Measurements from ENCODE around the gene CELF2. TPM values are rescaled to one million over a fixed set of nuclear protein-coding genes. Genes with fewer than 3 reads are reported as not detected.

CELF2 gene
- total RNA-seq, 4 donors from 2014 or later: 27.0 to 44.1 (median 31.3) TPM

DNA sequence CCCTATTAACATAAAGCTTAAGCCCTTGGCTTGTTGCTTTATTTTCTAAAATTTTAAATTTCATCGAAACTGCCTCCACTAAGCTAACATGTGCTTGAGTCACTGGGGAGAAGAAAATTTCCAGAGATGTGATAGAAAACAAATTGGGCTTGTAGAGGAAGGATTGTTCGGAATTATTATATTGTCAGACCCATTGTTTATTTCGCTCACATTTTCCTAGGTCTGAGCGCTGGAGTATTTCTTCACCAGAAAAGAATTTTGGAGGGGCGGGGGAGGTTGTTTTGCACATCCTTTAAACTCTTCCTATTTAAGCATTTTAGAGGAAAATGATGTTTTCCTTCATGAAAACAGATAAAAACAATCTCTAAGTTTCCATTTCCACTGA lies 29.1 kb downstream of the CELF2 start:
- in situ Hi-C loops (cut with MboI; ENCODE audit: low pct_ligation_motif_present in 1 of 4, low pct_unique_long_range_greater_than_20kb in 1 of 4, low sequenced_read_pairs in 3 of 4): loop anchor here in 3 of 4 donors (25.0 kb wide), 2 partner anchors 1434 to 1709 kb away; no protein-coding TSS in a partner anchor
- H3K27ac ChIP-seq: peak overlapping the region in 3 of 4 donors; percentile 18 to 36 (median 24)

GRCh38 chr10:11048707-11049278 lies 31.1 kb downstream of the CELF2 start:
- in situ Hi-C loops (cut with MboI; ENCODE audit: low pct_ligation_motif_present in 1 of 4, low pct_unique_long_range_greater_than_20kb in 1 of 4, low sequenced_read_pairs in 3 of 4): loop anchor here in 3 of 4 donors (25.0 kb wide), 2 partner anchors 1436 to 1711 kb away; no protein-coding TSS in a partner anchor
- intact Hi-C loops (cut with DNase I; ENCODE audit: low total_unique reads): no loop called here
- no peak for DNase-seq
- Histone ChIP-seq H3K27me3 (no peaks in the 10 kb centered on the region), H3K36me3 (no peaks in the 10 kb centered on the region), H3K4me1 (peaks cover 7 to 19% (median 14%) of the 10 kb centered on the region in 4 donors), H3K4me3 (no peak overlapping the region), H3K27ac (peak overlapping the region in 2 of 4 donors; percentile 1 to 54), H3K9me3 (no peaks in the 10 kb centered on the region)
- TF ChIP-seq POLR2A (IDR thresholded peaks at IDR 0.05): no peak
- TF ChIP-seq POLR2AphosphoS5 (IDR thresholded peaks at IDR 0.05): no peak
- 34 to 77% methylated on average over 1 of the region's 1 CpG for WGBS, 2 donors (ENCODE audit: low coverage in 1 of 2)

More for the DNA sequence above, 29.1 kb downstream of the CELF2 start:
- WGBS, 2 donors (ENCODE audit: low coverage in 1 of 2): 87% methylated on average over 5 of the region's 5 CpGs
- intact Hi-C loops (cut with DNase I; ENCODE audit: low total_unique reads): no loop called here
- TF ChIP-seq, protein P1, sequence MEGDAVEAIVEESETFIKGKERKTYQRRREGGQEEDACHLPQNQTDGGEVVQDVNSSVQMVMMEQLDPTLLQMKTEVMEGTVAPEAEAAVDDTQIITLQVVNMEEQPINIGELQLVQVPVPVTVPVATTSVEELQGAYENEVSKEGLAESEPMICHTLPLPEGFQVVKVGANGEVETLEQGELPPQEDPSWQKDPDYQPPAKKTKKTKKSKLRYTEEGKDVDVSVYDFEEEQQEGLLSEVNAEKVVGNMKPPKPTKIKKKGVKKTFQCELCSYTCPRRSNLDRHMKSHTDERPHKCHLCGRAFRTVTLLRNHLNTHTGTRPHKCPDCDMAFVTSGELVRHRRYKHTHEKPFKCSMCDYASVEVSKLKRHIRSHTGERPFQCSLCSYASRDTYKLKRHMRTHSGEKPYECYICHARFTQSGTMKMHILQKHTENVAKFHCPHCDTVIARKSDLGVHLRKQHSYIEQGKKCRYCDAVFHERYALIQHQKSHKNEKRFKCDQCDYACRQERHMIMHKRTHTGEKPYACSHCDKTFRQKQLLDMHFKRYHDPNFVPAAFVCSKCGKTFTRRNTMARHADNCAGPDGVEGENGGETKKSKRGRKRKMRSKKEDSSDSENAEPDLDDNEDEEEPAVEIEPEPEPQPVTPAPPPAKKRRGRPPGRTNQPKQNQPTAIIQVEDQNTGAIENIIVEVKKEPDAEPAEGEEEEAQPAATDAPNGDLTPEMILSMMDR (IDR thresholded peaks at IDR 0.05): no peak
- TF ChIP-seq POLR2A (IDR thresholded peaks at IDR 0.05): no peak
- TF ChIP-seq EP300 (IDR thresholded peaks at IDR 0.05; ENCODE audit: low read depth): no peak
- Histone ChIP-seq H3K9me3 (no peaks in the 10 kb centered on the region), H3K4me1 (peaks cover 7 to 19% (median 14%) of the 10 kb centered on the region in 4 donors), H3K27me3 (no peaks in the 10 kb centered on the region), H3K4me3 (no peak overlapping the region), H3K36me3 (no peaks in the 10 kb centered on the region)
- DNase-seq: no peak

DNA sequence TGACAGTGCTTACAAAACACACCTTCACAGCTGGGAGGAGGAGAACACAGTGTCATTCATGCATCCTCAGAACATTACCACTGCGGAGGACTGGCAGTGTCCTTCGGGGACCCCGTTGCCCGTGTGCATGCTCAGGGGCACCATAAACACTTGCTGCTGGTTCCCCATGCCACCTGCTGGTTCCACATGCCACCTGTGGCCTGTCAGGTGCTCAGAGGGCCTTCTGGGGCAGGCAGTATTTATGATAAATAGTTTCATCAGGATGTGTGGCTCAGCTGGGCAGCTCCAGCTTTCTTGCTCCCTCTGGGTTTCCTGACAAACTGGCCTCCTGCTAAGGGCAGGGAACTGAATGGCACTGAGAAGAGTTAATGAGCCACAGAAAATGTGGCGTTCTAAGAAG lies 32.1 kb downstream of the CELF2 start:
- no peak overlapping the region for H3K4me3 ChIP-seq
- H3K27ac ChIP-seq: peak overlapping the region in 1 of 4 donors; percentile 35
- in situ Hi-C loops (cut with MboI; ENCODE audit: low pct_ligation_motif_present in 1 of 4, low pct_unique_long_range_greater_than_20kb in 1 of 4, low sequenced_read_pairs in 3 of 4): loop anchor here in 3 of 4 donors (25.0 kb wide), 2 partner anchors 1438 to 1713 kb away; no protein-coding TSS in a partner anchor
- DNase-seq: no peak
- intact Hi-C loops (cut with DNase I; ENCODE audit: low total_unique reads): no loop called here
- H3K9me3 ChIP-seq: no peaks in the 10 kb centered on the region
- TF ChIP-seq EP300 (IDR thresholded peaks at IDR 0.05; ENCODE audit: low read depth): no peak
- peaks cover 7 to 19% (median 14%) of the 10 kb centered on the region in 4 donors for H3K4me1 ChIP-seq
- no peaks in the 10 kb centered on the region for H3K27me3 ChIP-seq
- H3K36me3 ChIP-seq: no peaks in the 10 kb centered on the region
- 87 to 100% methylated on average over 1 to 5 of the region's 5 CpGs for WGBS, 2 donors (ENCODE audit: low coverage in 1 of 2)

- no peak for DNase-seq
- peaks cover 7 to 17% (median 12%) of the 10 kb centered on the region in 4 donors for H3K4me1 ChIP-seq
- peak overlapping the region in 2 of 4 donors; percentile 4 to 35 for H3K27ac ChIP-seq
- no peaks in the 10 kb centered on the region for H3K36me3 ChIP-seq
- no peak for TF ChIP-seq POLR2A (IDR thresholded peaks at IDR 0.05)
- TF ChIP-seq EP300 (IDR thresholded peaks at IDR 0.05; ENCODE audit: low read depth): no peak
- TF ChIP-seq, protein P1 (IDR thresholded peaks at IDR 0.05): no peak
- no peak for TF ChIP-seq POLR2AphosphoS5 (IDR thresholded peaks at IDR 0.05)
- intact Hi-C loops (cut with DNase I; ENCODE audit: low total_unique reads): no loop called here
- H3K4me3 ChIP-seq: no peak overlapping the region
- H3K27me3 ChIP-seq: no peaks in the 10 kb centered on the region
- H3K9me3 ChIP-seq: no peaks in the 10 kb centered on the region
- in situ Hi-C loops (cut with MboI; ENCODE audit: low pct_ligation_motif_present in 1 of 4, low pct_unique_long_range_greater_than_20kb in 1 of 4, low sequenced_read_pairs in 3 of 4): no loop called here
- WGBS, 2 donors (ENCODE audit: low coverage in 1 of 2): 70% methylated on average over 3 to 10 of the region's 10 CpGs
Observed at GRCh38 chr10:11050301-11051287, 32.9 kb downstream of the CELF2 start.

- WGBS, 2 donors (ENCODE audit: low coverage in 1 of 2): 72% methylated on average over 6 of the region's 6 CpGs; no CpG with 5 or more reads in 1 of the 2 donors
- H3K4me3 ChIP-seq: no peak overlapping the region
- H3K27me3 ChIP-seq: no peaks in the 10 kb centered on the region
- H3K36me3 ChIP-seq: no peaks in the 10 kb centered on the region
- H3K9me3 ChIP-seq: no peaks in the 10 kb centered on the region
- in situ Hi-C loops (cut with MboI; ENCODE audit: low pct_ligation_motif_present in 1 of 4, low pct_unique_long_range_greater_than_20kb in 1 of 4, low sequenced_read_pairs in 3 of 4): no loop called here
- DNase-seq: no peak
- no peak for TF ChIP-seq POLR2AphosphoS5 (IDR thresholded peaks at IDR 0.05)
- TF ChIP-seq, protein P1 (IDR thresholded peaks at IDR 0.05): no peak
- TF ChIP-seq EP300 (IDR thresholded peaks at IDR 0.05; ENCODE audit: low read depth): no peak
- intact Hi-C loops (cut with DNase I; ENCODE audit: low total_unique reads): no loop called here
- no peak overlapping the region for H3K27ac ChIP-seq
- no peaks in the 10 kb centered on the region for H3K4me1 ChIP-seq
Observed at GRCh38 chr10:11057018-11057417, 39.3 kb downstream of the CELF2 start.
